NCI-H1694 treated with DMSO at 0.1 percent for 48 hours (cell line): Measurements from ENCODE around the gene FAM13A.

Source experiments
- DNase-seq: peaks from one replicate; lab custom pipeline; 2025; lab: John Stamatoyannopoulos, UW

FAM13A gene

GRCh38 chr4:88745581-88746163 is 311.3 kb downstream of the FAM13A start:
- no peak for DNase-seq

DNA sequence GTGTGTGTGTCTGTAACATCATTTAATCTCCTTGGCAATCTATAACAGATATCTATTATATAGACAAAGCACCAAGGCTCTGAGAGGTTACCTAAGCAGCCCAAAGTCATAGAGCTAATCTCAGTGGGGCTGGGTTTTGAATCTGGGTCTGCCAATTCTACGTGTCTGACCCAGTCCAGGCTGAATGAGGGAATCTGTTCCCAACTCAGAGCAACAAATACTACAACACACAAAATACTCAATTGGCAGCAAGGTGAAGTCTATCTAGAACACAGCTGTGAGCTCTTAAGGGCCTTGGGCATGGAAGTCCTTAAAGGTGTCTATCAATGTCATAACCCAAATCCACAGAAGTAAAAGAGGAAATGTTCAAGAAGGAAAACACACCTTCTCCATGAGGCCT is 311.8 kb downstream of the FAM13A start:
- no peak for DNase-seq

DNA sequence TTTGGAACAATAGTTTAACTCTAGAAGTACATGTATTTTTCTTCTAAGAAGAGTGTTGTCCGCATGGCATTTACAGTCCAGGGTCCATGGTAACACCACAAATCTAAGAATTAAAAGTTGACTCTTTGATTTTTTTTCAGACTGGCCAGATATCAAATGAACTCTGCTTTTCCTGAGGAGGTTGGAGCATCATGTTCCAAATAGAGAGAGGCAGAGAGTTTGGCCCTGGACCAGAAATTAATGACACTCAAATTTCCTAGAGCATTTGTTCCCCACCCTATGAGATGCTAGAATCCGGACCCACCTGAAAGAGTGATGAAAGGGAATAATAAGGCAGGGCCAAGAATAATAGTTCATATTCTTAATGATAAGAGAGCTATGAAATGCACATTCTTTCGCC is 312.4 kb downstream of the FAM13A start:
- no peak for DNase-seq

DNA sequence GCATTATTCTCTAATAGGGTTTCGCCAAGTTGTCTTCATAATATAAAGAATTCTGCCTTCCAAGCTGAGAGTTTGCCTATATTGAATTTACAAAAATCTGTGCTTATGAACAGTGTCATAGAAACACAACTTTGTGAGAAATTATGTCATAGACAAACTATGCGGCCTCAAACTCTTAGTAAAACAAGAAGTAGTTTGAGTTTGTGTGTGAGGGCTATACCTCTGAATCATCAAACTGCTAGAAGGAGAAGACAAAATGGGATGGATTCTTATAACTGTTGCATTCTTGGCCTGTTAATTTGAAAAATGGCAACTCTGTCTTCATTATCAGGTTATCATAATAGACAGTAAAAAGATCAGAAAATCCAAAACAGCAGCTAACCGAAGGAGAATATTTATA is 313.3 kb downstream of the FAM13A start:
- no peak for DNase-seq

DNA sequence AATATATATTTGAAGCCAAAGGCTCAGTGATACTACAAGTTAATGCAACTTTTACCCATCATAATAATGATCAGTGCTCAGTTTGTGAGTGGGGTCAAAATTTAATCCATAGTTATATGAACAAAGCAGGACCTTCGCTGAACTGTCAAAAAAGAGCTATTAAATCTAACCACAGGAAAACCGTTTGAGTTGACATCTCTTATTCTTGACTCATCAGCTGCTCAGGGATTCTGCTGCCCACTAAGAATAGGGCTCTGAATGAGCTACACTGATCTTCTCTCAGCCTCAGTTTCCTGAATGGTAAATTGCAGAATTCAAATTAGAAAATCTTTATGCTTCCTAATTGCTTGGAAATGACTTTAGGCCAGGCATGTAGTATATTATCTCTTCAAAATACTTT is 314.4 kb downstream of the FAM13A start:
- DNase-seq = no peak

GRCh38 chr4:88738180-88738579 is 318.8 kb downstream of the FAM13A start:
- no peak for DNase-seq

GRCh38 chr4:88737307-88737941 is 319.6 kb downstream of the FAM13A start:
- no peak for DNase-seq

- no peak for DNase-seq
Observed at GRCh38 chr4:88736264-88736663, 320.7 kb downstream of the FAM13A start.

DNA sequence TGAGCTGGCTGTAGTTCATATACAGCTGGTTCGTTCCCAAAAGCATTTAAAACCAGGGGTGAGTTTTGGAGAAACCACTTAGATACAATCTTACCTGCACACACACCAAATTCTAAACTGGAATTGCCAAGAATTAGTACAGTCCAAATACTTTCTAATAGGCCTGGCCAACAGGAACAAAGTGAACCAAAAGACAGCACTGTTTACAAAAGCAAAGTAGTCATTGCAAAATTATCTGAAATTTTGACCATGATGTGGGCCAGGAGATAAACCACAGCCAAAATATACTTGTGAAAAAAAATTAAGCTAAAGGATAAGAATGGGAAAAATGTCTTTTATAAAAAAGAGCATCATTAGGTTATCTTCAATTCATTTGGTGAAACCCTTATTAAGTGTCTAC is 321.4 kb downstream of the FAM13A start:
- DNase-seq = no peak

- no peak for DNase-seq
Observed at GRCh38 chr4:88734403-88734949, 322.5 kb downstream of the FAM13A start.

DNA sequence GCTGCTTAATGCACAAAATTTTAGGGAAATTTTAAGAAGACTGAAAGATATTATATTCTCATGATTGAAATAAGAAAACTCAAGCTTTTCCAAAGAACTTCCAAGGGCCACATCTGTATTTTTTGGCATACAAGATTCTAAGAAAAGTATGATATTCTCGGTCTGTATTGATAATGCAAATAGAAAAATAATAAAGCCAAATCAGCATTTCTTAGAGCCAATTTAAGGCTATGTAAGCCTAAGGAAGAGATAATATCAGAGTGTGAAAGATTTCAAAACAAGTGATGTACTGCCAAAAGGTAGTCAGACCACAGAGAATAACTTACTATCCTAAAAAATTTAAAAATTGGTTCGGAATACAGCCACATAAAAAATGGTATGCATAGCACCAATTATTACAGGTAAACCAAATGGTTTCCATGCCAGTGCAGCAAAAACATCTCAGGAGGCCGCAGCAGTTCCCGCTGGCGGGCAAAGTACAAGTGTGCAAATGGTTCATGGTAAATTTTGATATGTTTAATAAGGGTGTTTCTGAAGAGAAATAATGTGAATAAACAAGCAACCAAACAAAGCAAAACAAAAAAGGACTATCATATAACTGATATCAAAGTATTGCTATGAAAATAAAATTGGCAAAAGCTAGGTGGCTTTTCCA is 324.1 kb downstream of the FAM13A start:
- no peak for DNase-seq

GRCh38 chr4:88731381-88731780 is 325.6 kb downstream of the FAM13A start:
- DNase-seq = no peak

DNA sequence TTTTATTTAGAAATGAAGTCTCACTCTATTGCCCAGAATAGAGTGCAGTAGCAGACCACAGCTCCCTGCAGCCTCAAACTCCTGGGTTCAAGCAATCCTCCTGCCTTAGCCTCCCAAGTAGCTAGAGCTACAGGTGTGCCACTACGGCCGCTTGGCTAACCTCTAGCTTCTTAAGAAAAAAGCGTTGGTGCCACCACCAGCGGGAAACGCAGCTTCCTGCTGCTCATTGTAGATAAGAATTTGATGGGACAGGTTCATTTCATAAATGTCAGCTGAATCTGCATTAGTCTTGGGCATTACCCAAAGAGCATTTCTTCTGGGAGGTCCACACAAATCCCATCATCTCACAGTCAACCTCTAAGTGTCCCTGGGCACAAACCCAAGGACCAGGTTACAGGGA is 326.2 kb downstream of the FAM13A start:
- no peak for DNase-seq

DNA sequence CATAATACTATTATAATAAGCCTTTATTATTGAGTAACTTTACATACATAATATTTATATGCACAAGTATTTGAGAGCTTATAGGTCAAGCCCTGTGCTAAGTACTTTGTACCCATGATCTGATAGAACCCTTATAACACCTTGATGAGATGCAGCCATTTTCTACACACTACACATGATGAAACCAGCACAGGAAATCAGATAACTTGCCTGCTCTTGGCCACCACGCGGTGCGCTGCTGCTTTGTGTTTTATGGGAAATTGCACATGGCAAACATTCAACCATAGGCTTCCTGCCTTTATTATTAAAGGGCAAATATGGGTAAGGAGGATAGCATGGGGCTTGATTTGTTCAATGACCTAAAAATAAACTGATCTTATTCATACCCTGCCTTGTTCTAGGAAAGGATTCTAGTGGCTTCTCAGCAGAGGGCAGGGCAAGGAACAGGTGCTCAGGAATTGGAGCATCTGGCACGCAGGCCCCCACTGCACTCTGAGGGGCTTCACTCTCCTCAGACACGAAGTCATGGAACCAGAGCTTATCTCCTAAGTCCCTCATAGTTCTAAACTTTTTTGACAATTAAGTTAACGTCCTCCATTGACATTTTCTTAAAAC is 327.7 kb downstream of the FAM13A start:
- no peak for DNase-seq

- DNase-seq = no peak
Observed at GRCh38 chr4:88728146-88728545, 328.8 kb downstream of the FAM13A start.

DNA sequence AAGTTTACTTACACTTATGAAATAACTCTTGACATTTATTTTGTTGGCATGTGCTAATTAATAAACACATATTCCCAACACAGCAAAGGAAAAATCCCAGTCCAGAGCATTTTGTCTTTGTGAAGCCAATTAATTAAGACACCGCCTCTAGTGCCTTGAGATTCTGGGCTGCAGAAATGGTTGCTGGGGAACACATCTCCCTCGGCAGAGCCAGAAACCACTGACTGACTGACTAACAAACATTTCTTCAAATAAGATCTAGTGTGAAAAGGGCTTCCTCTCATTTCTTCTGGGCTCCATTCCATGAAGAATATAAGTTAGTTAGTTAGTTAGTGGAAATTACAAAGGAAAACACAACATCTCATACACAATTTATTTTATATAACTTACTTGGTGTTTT is 331.0 kb downstream of the FAM13A start:
- no peak for DNase-seq

DNA sequence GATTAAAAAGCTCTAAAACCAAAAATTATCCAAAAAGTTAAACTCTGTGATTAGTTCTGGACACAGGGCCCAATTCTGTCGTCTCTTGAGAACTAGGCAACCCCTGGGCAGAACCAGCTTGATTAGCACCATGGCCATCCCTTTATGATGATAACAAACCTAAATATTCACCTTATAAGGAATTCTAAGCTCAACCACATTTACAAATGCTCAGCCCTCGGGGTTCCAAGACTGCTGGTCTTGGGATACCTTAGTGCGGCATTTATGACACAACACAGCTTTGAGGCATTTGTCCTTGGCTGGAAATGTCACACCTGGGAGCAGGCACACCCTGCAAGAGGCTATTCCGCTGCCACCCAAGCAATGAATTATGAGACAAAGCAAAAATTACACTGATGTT is 331.8 kb downstream of the FAM13A start:
- no peak for DNase-seq

DNA sequence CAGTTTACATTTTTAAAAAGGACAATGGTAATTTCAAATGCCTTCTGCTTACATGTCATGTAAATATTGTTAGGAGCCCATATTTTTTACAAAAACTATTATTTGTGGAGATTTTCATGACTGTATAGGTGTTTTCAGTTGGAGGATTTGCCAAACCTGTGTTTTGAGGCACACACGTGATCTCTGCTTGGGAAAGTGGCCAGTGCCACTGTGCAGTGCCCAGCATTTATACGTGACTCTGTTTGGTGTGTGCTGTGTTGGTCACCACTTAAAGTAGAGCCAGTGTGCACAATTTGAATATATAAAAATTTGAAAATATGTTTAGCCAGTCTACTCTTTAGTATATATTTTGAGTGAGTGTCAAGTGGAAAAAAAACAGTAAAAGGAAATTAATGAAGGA is 332.6 kb downstream of the FAM13A start:
- no peak for DNase-seq

DNA sequence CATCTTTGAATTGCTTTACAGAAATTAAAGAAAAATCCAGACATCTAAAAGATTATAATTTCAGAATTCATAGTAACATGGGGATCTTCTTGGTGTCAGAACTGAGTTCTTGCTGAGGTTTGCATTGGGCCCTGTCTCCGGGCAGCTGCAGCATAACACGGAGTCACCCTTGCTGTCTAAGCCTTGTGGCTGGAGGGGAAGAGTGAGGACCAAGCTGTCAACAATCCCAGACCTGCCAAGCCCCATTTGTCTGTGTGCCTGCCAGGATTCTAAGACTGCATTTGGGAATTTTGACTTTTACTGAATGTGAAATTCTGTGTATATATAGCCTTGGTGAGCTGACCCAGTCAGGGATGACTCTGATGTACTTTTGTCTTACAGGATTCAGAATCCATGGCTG is 334.2 kb downstream of the FAM13A start:
- no peak for DNase-seq

DNA sequence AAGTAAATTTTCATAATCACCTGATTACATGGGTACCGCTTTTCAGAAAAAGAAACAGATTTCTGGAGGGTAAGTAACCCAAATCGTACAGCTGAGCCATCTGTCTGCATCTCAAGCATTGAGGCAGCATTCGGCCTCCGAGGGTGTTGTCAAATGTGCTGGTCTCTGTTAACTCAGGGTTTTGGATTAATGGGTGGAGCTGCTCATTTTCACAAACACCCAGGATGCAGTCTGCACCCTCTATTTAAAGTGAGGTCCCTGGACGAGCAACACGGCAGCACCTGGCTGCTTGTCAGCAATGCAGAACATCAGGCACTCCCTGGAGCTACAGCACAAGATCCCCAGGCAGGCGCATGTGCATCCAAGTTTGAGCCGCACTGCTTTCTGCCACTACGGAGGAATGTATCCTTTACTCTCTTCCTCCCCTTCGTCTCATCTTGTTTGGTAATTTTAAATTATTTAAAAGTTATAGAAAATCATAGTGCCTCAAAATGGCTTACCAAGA is 334.7 kb downstream of the FAM13A start:
- no peak for DNase-seq

DNA sequence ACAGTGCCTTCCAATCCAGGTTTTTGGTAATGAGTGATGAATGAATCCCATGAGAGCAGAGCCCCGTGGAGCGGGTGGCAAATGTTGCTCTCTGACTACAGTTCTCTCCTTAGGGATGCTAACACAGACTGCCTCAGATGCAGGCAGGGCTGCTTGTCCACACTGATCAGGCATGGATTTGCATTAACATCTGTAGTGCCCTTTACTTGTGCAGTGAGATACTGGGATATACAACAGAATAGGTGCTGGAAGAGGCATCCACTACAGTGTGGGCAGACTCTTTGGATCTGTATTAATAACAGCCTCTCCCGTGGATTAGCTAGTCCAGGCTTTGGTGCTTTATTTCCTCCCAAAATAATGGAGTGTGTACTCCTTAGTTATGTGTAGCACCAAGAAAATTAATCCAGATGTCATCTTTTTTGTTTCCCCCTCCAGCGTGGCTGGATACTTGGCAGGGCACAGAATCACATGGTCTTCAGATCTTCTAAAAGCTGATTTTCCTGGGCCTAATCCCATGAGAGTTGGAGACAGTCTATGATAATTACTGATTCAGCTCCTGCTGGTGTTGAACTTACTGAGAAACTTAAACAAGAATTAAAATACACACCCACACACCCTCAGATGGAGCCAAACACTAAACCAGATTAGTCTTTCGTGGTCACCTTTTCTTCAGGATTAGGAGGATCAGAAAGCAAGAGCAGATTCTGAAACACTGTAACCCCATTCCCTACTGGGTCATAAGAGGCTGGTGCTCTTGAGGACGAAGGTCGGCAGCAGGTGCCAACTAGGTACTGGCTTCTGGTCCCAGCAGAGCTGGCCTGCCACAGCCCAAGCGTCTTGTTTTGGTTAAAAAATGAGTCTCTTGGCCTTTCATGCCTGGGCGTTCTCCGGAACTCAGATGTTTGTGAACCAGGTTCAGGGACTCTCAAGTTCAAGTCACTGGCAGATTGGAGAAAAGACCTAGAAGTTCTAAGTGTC is 336.2 kb downstream of the FAM13A start:
- no peak for DNase-seq

- DNase-seq = no peak
Observed at GRCh38 chr4:88719381-88719780, 337.6 kb downstream of the FAM13A start.
